SU-DHL-6 (cell line): Measurements from ENCODE around the gene SH3RF1.

ENCODE experiments used
- H2AFZ ChIP-seq: fragments of 200-600 bp; sonication (generic); 2 replicates; pipeline ENCODE4 v1.6.1; 2014; ENCODE audit warnings: low read depth, mild to moderate bottlenecking, moderate library complexity, mixed read lengths, antibody characterized with exemption, low read length; ENCODE audit not compliant: severe bottlenecking
- H3F3A ChIP-seq: fragments of 200-600 bp; shearing (Covaris generic); 2 replicates; pipeline ENCODE4 v1.6.0; 2016; ENCODE audit warnings: antibody characterized with exemption, mild to moderate bottlenecking; ENCODE audit not compliant: insufficient read depth
- H3K27ac ChIP-seq: fragments of 200-600 bp; sonication (generic); 2 replicates; pipeline ENCODE4 v1.5.1; 2016; ENCODE audit warnings: low read depth, mild to moderate bottlenecking, low read length, moderate library complexity, mixed read lengths
- H3K27me3 ChIP-seq: fragments of 200-600 bp; sonication (generic), shearing (Covaris generic); 2 replicates; pipeline ENCODE4 v1.6.0; 2014; ENCODE audit warnings: mild to moderate bottlenecking, low read length
- H3K36me3 ChIP-seq: fragments of 200-600 bp; sonication (generic); 2 replicates; pipeline ENCODE4 v1.6.1; 2014; ENCODE audit warnings: mild to moderate bottlenecking, low read length, mixed read lengths
- H3K4me2 ChIP-seq: fragments of 300-600, 200-600 bp; shearing (Covaris generic), sonication (generic); 2 replicates; pipeline ENCODE4 v1.6.0; 2014; ENCODE audit warnings: low read length, low read depth, mild to moderate bottlenecking; ENCODE audit not compliant: poor library complexity, severe bottlenecking
- H3K4me3 ChIP-seq: fragments of 200-600 bp; sonication (generic); 2 replicates; pipeline ENCODE4 v1.5.1; 2014; ENCODE audit warnings: antibody characterized with exemption, low read length, mild to moderate bottlenecking, mixed read lengths; ENCODE audit not compliant: insufficient read depth, poor library complexity, severe bottlenecking
- H3K79me2 ChIP-seq: fragments of 200-600 bp; sonication (generic); 2 replicates; pipeline ENCODE4 v1.6.1; 2014; ENCODE audit warnings: mild to moderate bottlenecking, low read length, moderate library complexity; ENCODE audit not compliant: insufficient read depth
- H3K9ac ChIP-seq: fragments of 200-600 bp; sonication (generic); 2 replicates; pipeline ENCODE4 v1.7.0; 2014; ENCODE audit warnings: mild to moderate bottlenecking, low read length
- H3K9me2 ChIP-seq: fragments of 200-600 bp; sonication (generic); replicated peaks from 2 replicates; pipeline ENCODE4 v1.6.1; 2014; ENCODE audit warnings: low read length; ENCODE audit not compliant: insufficient read depth
- H3K9me3 ChIP-seq: fragments of 200-600 bp; sonication (generic); 2 replicates; pipeline ENCODE4 v1.6.1; 2014; ENCODE audit warnings: low read length, mixed read lengths; ENCODE audit not compliant: insufficient read depth
- H4K20me1 ChIP-seq: fragments of 200-600 bp; sonication (generic); 2 replicates; pipeline ENCODE4 v1.6.1; 2014; ENCODE audit warnings: low read depth, mild to moderate bottlenecking, antibody characterized with exemption, low read length, moderate library complexity, mixed read lengths
- CTCF ChIP-seq: fragments of 200-600 bp; sonication (generic); IDR thresholded peaks from one replicate; pipeline ENCODE4 v1.5.1; 2017; ENCODE audit warnings: antibody characterized with exemption, mild to moderate bottlenecking, low read length, moderate library complexity; ENCODE audit not compliant: insufficient read depth, poor library complexity, severe bottlenecking
- EZH2phosphoT487 ChIP-seq: fragments of 200-600 bp; sonication (generic), shearing (Covaris generic); conservative IDR thresholded peaks from 2 replicates; pipeline ENCODE4 v1.6.1; 2018; ENCODE audit warnings: mild to moderate bottlenecking, antibody characterized with exemption, low read length, moderate library complexity, mixed read lengths

The SH3RF1 gene

GRCh38 chr4:169231647-169232262, 39.0 kb downstream of the SH3RF1 start:
- TF ChIP-seq EZH2phosphoT487: no peak
- TF ChIP-seq CTCF: no peak
- Histone ChIP-seq H3K9me3 (no peaks in the 10 kb centered on the region), H3K79me2 (no peaks in the 10 kb centered on the region), H3K9me2 (no peaks in the 10 kb centered on the region), H3K4me2 (no peak overlapping the region), H3K36me3 (no peaks in the 10 kb centered on the region), H3K27ac (no peak overlapping the region), H4K20me1 (no peaks in the 10 kb centered on the region), H3K9ac (no peak overlapping the region), H3K4me3 (no peak overlapping the region), H2AFZ (no peak overlapping the region), H3K27me3 (no peaks in the 10 kb centered on the region), H3F3A (no peaks in the 10 kb centered on the region)

- H3K27ac ChIP-seq: no peak overlapping the region
- no peak overlapping the region for H3K9ac ChIP-seq
- H3K4me2 ChIP-seq: no peak overlapping the region
- H3K36me3 ChIP-seq: no peaks in the 10 kb centered on the region
- no peaks in the 10 kb centered on the region for H3K79me2 ChIP-seq
- no peak overlapping the region for H2AFZ ChIP-seq
- no peaks in the 10 kb centered on the region for H3K27me3 ChIP-seq
- no peaks in the 10 kb centered on the region for H3K9me2 ChIP-seq
- TF ChIP-seq CTCF (no peak), EZH2phosphoT487 (no peak)
- H3F3A ChIP-seq: no peaks in the 10 kb centered on the region
- H3K9me3 ChIP-seq: no peaks in the 10 kb centered on the region
- H3K4me3 ChIP-seq: no peak overlapping the region
- H4K20me1 ChIP-seq: no peaks in the 10 kb centered on the region
These were observed 41.2 kb downstream of the SH3RF1 start for GRCh38 chr4:169229571-169230028.

GRCh38 chr4:169228076-169228475, 42.7 kb downstream of the SH3RF1 start:
- H3F3A ChIP-seq: no peaks in the 10 kb centered on the region
- H3K27ac ChIP-seq: no peak overlapping the region
- H3K27me3 ChIP-seq: no peaks in the 10 kb centered on the region
- H3K4me2 ChIP-seq: no peak overlapping the region
- H3K36me3 ChIP-seq: no peaks in the 10 kb centered on the region
- H3K79me2 ChIP-seq: no peaks in the 10 kb centered on the region
- H3K9me3 ChIP-seq: no peaks in the 10 kb centered on the region
- no peak overlapping the region for H3K4me3 ChIP-seq
- no peak overlapping the region for H3K9ac ChIP-seq
- H2AFZ ChIP-seq: no peak overlapping the region
- H3K9me2 ChIP-seq: no peaks in the 10 kb centered on the region
- TF ChIP-seq EZH2phosphoT487: no peak
- TF ChIP-seq CTCF: no peak
- H4K20me1 ChIP-seq: no peaks in the 10 kb centered on the region
